GM12872 (cell line): ENCODE data around the gene CDK5RAP2.

Experiments
- TF ChIP-seq, protein P1 (sequence below): IDR thresholded peaks from 3 replicates; pipeline ENCODE4 v1.5.1; 2011; ENCODE audit warnings: low read depth, mild to moderate bottlenecking, low read length, moderate library complexity; ENCODE audit not compliant: insufficient read depth

The CDK5RAP2 gene

DNA sequence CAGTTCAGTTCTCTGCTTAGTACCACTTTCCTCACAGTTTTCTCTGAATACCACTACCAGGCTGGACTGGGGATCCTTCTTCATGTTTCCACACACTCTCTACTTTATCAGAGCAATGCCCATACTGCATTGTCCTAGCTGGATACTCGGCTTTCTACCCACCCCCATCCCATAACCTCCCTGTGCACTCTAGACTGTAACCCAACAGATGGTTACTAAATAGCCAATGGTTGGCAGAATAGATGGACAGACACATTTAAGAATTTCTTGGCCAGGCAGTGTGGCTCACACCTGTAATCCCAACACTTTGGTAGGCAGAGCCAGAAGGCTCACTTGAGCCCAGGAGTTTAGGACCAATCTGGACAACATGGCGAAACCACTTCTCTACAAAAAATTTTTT lies 22.8 kb downstream of the CDK5RAP2 start:
- TF ChIP-seq, protein P1, sequence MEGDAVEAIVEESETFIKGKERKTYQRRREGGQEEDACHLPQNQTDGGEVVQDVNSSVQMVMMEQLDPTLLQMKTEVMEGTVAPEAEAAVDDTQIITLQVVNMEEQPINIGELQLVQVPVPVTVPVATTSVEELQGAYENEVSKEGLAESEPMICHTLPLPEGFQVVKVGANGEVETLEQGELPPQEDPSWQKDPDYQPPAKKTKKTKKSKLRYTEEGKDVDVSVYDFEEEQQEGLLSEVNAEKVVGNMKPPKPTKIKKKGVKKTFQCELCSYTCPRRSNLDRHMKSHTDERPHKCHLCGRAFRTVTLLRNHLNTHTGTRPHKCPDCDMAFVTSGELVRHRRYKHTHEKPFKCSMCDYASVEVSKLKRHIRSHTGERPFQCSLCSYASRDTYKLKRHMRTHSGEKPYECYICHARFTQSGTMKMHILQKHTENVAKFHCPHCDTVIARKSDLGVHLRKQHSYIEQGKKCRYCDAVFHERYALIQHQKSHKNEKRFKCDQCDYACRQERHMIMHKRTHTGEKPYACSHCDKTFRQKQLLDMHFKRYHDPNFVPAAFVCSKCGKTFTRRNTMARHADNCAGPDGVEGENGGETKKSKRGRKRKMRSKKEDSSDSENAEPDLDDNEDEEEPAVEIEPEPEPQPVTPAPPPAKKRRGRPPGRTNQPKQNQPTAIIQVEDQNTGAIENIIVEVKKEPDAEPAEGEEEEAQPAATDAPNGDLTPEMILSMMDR: no peak

DNA sequence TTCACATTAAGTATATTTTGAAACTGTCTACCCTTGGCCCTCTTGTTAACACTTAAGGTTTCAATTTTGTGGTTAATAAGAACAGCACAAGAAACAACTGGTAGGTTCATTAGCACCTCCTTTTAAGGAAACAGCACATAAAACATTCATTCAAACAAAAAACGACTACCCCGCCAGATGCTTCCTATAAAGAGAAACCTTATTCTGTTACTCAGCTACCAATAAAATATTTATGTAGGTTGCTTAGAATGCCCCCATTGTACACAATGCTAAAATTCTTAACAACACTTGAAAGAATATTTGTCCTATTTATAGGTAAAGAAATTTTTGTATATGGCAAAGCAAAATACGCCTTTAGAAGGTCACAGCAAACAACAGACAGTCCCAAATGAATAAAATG lies 23.2 kb downstream of the CDK5RAP2 start:
- TF ChIP-seq, protein P1: no peak

DNA sequence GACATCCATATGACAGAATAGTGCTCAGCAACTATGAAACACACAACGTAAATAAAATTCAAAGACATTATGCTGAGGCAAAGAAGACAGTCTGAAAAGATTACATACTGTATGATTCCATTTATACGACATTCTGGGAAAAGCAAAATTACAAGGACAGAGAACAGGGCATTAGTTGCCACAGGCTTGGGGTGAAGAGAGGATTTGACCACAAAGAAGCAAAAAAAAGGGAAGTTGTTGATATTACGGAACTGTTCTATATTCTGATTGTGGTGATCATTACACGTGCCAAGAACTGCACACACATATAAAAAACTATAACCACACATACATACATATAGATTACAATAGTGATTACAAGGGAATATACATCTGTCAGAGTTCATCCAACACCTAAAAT lies 24.1 kb downstream of the CDK5RAP2 start:
- TF ChIP-seq, protein P1: no peak

DNA sequence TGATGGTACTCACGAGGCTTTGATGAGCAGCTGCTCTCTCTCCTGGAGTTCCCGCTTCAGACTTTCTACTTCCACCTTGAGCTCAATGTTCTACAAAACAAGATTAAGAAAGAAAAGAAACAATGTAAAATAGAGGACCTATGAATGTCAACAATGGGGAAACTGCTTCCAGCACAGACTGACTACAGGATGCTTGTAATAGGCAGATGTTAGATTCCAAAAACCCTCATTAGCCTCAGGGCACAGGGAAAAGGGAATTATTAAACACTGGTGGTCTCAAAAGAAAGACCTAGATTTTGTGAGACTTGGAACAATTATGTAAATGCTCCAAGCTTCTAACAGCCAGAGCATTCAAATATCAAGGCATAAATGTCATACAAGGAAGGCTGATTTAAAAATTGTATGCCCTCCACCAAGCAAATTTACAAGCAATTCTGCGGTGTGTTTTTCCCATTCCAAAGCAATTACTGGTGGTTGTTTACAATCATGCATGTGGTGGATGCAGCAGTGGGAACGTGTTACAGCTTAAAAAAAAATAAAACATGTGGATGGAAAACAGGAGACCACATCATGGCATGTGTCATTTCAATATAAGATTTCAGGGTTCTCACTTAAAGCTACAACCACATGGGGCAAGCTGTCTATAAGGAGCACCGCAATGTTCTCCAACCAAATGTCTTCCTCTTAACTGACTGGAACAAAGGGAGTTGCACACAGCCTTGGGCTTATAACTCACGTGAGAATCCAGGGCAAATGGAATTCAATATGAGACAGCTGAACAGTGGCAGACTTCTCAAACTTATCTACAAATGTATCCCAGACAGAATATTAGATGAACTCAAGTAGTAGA lies 34.0 kb downstream of the CDK5RAP2 start:
- TF ChIP-seq, protein P1: no peak

DNA sequence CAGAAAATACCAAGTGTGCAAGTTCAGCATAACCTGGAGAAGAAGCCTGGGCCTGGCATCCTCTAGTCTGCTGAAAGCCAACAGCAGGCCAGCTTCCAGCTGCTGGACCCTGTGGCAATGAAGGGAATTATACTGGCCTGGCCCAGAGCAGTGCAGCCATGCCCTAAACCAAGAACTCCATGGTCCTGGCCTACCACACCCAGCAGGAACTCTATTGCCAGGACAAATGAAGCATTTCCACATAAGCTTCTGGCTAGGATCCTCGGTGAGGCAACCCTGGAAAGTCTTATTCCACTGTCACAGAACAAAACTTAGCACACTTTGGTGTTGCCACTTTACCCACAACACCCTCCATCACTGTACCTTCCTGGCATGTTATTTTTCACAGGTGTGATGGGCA lies 35.5 kb downstream of the CDK5RAP2 start:
- TF ChIP-seq, protein P1: no peak

DNA sequence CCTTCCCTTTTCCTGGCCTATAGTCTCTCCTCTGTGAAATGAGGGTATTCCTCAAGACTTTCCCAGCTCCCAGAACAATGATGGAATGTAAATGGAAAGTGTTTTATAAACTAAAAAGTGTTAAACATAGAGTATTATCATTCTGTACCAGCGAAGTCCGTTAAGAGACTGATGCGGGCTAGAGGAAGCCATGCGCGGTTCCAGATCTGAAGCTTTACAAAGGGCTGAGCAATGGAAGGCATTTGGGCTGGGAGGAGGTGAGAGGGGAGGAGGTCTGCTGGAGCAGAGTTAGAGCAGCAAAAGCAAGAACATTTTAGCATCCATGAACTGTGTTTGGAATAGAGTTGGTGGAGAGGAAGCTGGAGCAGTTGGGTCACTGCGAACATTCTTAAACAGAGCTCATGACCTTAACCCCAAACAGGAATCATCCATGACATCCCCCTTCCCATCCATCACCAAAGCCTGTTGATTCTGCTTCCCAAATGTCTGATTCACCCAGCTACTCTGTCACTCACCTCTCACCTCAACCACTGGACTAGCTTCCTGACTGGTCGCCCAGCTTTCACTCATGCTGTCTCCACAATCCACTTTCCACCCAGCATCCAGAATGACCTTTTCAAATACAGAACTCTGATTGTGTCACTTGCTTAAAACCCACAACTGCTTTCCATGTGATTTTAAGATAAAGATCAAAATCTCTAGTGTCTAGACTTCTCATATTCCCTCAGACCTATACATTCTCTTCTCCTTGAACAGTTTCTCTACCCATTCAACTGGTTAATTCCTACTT lies 37.1 kb downstream of the CDK5RAP2 start:
- TF ChIP-seq, protein P1: no peak

DNA sequence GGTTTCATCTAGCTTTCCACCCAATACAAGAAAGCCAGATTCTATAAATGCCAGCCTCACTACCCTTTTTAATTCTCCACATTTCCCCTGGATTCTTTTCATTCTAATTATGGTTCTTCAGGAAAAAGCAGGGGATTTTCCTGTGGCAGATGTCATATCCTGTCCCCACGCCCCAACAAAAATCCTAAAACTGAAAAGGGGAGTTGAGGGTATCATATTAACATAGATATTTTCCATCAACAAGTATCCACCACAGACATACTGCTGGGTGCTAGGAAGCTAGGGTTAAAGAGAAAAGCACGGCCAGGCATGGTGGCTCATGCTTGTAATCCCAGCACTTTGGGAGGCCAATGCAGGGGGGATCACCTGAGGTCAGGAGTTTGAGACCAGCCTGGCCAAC lies 38.0 kb downstream of the CDK5RAP2 start:
- TF ChIP-seq, protein P1: no peak
